GM12872 (cell line): ENCODE measurements around the gene TCAIM.

Experiments
- TF ChIP-seq, protein P1 (sequence below): IDR thresholded peaks from 3 replicates; pipeline ENCODE4 v1.5.1; 2011; ENCODE audit warnings: low read depth, mild to moderate bottlenecking, low read length, moderate library complexity; ENCODE audit not compliant: insufficient read depth

The TCAIM gene

DNA sequence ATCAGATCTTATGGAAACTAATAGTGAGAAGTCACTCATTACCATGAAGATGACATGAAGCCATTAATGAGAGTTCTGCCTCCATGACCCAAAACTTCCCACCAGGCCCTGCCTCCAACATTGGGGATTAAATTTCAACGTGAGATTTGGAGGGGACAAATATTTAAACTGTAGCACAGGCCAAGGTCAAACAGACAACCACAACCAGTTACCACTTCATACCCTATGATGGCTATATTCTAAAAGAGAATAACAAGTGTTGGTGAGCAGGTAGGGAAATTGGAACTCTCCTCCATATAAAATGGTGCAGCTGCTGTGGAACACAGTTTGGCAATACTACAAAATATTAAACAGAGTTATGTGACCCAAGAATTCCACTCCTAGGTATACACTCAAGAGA is 36.9 kb downstream of the TCAIM start:
- TF ChIP-seq, protein P1, sequence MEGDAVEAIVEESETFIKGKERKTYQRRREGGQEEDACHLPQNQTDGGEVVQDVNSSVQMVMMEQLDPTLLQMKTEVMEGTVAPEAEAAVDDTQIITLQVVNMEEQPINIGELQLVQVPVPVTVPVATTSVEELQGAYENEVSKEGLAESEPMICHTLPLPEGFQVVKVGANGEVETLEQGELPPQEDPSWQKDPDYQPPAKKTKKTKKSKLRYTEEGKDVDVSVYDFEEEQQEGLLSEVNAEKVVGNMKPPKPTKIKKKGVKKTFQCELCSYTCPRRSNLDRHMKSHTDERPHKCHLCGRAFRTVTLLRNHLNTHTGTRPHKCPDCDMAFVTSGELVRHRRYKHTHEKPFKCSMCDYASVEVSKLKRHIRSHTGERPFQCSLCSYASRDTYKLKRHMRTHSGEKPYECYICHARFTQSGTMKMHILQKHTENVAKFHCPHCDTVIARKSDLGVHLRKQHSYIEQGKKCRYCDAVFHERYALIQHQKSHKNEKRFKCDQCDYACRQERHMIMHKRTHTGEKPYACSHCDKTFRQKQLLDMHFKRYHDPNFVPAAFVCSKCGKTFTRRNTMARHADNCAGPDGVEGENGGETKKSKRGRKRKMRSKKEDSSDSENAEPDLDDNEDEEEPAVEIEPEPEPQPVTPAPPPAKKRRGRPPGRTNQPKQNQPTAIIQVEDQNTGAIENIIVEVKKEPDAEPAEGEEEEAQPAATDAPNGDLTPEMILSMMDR, result no peak

DNA sequence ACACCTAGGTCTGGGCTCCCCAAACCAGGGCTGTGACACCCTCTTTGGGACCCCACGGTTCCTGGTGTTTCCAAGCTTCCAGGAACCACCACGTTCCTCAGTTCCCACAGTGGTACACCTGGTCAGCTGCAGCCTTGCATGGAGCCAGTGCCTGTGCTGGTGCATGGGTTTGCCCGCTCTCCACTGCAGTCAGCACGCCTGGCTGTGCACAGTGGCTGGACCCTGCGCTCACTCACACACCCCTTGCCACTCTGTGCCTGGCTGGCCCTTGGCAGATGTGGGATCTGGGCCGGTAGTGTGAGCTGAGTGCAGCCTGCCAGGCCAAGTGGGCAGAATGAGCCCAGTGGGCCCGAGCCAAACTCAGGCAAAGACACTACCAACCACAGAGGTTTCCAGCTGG is 48.8 kb downstream of the TCAIM start:
- TF ChIP-seq, protein P1, result no peak

DNA sequence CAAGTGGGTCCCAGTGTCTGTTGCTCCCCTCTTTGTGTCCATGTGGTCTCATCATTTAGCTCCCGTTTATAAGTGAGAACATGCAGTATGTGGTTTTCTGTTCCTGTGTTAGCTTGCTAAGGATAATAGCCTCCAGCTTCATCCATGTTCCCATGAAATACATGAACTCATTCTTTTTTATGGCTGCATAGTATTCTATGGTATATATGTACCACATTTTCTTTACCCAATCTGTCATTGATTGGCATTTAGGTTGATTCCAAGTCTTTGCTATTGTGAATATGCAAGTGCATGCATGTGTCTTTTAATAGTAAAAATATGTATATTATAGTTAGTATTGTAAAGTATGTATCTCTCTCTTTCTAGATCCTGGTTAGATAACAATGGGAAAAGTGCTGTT is 53.9 kb downstream of the TCAIM start:
- TF ChIP-seq, protein P1, result no peak

DNA sequence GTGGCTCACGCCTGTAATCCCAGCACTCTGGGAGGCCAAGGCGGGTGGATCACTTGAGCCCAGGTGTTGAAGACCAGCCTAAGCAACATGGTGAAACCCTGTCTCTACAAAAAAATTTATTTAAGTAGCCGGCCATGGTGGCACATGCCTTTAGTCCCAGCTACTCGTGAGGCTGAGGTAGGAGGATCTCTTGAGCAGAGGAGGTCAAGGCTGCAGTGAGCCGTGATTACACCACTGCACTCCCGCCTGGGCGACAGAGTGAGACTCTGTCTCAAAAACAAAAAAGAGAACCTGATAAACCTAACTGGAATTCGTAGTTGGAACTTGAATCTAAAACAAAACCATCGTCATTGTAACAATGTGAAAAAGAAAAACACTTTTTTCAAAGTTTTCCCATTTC is 57.1 kb downstream of the TCAIM start:
- TF ChIP-seq, protein P1, result no peak

DNA sequence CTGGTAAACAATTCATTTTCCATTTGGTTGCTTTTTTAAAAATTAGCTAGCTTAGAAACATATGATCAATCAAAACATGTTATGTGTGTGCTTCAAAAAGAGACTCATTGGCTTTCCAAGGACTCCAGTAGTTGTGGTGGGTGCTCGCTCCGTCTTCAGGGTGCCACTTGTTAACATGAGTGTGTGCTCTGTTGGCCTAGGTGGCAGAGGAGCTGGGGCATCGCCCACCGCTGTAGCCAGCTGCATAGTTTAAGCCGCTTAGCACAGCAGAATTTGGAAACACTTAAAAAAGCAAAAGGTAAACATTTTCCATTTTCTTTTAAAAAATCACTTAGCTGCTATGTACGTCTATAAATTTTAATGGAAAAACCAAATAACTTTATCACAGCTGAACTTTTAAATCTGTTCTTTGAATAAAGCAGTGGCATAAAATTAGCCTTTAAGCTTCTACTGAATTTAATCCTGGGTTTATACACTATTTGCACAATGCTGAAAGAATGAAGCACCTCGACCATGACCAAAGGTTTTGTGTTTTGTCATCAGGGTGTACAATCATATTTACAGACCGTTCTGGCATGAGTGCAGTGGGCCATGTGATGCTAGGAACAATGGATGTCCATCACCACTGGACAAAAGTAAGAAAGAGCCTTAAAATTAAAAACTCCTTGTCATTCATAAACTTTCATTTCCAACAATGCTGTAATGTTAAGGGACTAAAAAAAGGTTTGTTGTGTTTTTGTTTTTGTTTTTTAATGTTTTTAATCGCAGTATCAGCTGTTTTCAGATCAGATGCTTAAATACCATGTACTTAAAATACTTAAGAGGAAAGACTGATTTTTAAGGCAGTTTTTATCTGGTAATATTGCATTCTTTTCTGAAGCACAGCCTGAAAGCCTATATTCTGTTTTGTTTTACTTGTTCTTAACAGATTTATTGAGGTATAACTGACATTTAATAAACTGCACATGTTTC is 57.9 kb downstream of the TCAIM start:
- TF ChIP-seq, protein P1, result no peak

DNA sequence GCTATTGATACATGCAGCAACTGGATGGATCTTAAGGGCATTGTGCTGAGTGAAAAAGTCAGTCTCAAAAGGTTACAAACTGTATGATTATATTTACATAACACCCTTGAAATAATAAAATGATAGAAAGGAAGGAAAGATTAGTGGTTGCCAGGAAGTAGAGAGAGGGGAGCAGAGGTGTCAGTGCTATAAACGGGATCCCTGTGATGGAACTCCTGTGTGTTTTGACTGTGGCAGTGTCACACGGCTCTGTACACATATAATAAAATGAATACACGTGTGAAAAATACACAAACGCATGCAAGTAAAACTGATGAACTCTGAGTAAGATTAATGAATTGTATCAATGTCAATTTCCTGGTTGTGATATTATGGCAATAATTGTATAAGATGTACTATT is 60.3 kb downstream of the TCAIM start:
- TF ChIP-seq, protein P1, result no peak

DNA sequence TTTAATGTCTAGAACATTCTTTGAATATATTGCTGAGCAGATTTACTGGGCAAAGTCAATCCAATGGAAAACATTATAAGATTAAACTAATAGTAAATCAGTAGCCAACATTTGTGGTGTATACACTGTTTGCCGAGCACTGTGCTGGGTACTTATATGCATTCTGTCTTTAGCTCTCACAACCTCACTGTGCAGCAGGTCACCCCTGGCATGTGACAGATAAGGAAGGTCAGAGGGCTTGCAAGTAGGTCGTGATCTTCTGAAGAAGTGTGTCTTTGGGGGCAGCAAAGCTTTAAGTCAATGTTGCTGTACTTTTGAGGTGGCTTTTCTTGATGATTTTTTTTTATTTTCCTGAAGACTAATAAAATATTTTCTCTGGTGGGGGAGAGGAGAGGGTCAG is 62.2 kb downstream of the TCAIM start:
- TF ChIP-seq, protein P1, result no peak
